Panc1 (cell line): ENCODE measurements around the gene ACSL1.

ENCODE experiments used
- TCF7L2 ChIP-seq: IDR thresholded peaks from 2 replicates; pipeline ENCODE4 v1.6.1; 2011; ENCODE audit warnings: mild to moderate bottlenecking, low read depth, low read length, inconsistent platforms
- TF ChIP-seq, protein P1 (sequence below): fragments of 450-650 bp; IDR thresholded peaks from 2 replicates; pipeline ENCODE4 v1.5.1; 2017; ENCODE audit warnings: mild to moderate bottlenecking

DNA sequence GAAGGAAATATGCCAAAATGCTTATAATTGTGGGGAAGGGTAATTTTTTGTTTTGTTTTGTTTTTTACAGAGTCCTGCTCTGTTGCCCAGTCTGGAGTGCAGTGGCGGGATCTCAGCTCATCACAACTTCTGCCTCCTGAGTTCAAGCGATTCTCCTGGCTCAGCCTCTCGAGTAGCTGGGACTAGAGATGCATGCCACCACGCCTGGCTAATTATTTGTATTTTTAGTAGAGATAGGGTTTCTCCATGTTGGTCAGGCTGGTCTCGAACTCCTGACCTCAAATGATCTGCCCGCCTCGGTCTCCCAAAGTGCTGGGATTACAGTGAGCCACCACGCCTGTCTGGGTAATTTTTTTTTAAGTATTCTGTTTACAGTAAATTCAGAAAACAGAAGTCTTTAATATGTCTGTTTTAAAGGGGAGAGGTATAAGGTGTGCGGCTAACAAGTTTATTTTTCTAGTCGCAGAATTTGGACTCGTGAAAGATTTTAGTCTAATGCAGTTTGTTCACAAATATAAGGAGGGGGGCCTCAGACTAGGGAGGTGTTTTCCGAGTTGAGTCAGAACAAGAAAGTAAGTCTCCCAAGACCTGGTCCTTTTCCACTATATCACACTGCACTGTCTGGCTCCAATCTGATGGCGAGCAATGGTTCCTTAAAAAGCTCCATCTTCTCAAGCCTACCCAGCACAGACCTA is 1.5 kb downstream of the ACSL1 start:
- TF ChIP-seq, protein P1, sequence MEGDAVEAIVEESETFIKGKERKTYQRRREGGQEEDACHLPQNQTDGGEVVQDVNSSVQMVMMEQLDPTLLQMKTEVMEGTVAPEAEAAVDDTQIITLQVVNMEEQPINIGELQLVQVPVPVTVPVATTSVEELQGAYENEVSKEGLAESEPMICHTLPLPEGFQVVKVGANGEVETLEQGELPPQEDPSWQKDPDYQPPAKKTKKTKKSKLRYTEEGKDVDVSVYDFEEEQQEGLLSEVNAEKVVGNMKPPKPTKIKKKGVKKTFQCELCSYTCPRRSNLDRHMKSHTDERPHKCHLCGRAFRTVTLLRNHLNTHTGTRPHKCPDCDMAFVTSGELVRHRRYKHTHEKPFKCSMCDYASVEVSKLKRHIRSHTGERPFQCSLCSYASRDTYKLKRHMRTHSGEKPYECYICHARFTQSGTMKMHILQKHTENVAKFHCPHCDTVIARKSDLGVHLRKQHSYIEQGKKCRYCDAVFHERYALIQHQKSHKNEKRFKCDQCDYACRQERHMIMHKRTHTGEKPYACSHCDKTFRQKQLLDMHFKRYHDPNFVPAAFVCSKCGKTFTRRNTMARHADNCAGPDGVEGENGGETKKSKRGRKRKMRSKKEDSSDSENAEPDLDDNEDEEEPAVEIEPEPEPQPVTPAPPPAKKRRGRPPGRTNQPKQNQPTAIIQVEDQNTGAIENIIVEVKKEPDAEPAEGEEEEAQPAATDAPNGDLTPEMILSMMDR = no peak
- TF ChIP-seq TCF7L2 = no peak
